ENCODE measurements around the gene KDF1. TPM values are rescaled to one million over a fixed set of nuclear protein-coding genes. Genes with fewer than 3 reads are reported as not detected.

Gene KDF1
- total and polyA plus RNA-seq, 2 experiments from 2014 or later, result 13.6 to 21.1 TPM

GRCh38 chr1:26942656-26943055, 17.6 kb downstream of the KDF1 start:
- Mint-ChIP-seq H3K4me3 (no peak overlapping the region), H3K9me3 (no peaks in the 10 kb centered on the region), H3K27me3 (ENCODE audit: insufficient read depth, low read depth, poor library complexity) (peaks cover 8% of the 10 kb centered on the region), H3K27ac (no peak overlapping the region), H3K36me3 (ENCODE audit: low read depth) (peaks cover 76% of the 10 kb centered on the region), H3K4me1 (no peaks in the 10 kb centered on the region)
- no peaks in the 10 kb centered on the region for H3K9me2 ChIP-seq (ENCODE audit: insufficient read depth)
- 0 out of 2 replicates have a peak, but pooled peaks cover 2% of the 10 kb centered on the region for H3K4me1 ChIP-seq (ENCODE audit: insufficient read depth)
- peaks cover 3% of the 10 kb centered on the region for H4K20me1 ChIP-seq (replicated peaks; ENCODE audit: insufficient read depth)
- DNase-seq (ENCODE audit: low spot score) (no peak), ATAC-seq (no peak)
- no peak overlapping the region for H3K4me3 ChIP-seq
- H3K4me2 ChIP-seq, result no peak overlapping the region
- peaks cover 18% of the 10 kb centered on the region; the same call in 1 of the 2 replicates for H3F3A ChIP-seq (replicated peaks; ENCODE audit: low read depth)
- no peak overlapping the region for H2AFZ ChIP-seq
- H3K27ac ChIP-seq (ENCODE audit: low read depth), result no peak overlapping the region
- TF ChIP-seq ZNF114 (CRISPR knock-in tag; IDR thresholded peaks at IDR 0.05), result no peak
- H3K36me3 ChIP-seq (ENCODE audit: insufficient read depth), result peaks cover 35% of the 10 kb centered on the region
- peaks cover 6% of the 10 kb centered on the region for H3K79me2 ChIP-seq (replicated peaks; ENCODE audit: insufficient read depth)
- H3K27me3 ChIP-seq (ENCODE audit: insufficient read depth), result no peaks in the 10 kb centered on the region

GRCh38 chr1:26941311-26941710, 19.0 kb downstream of the KDF1 start:
- H3K36me3 ChIP-seq (ENCODE audit: insufficient read depth), result peaks cover 32% of the 10 kb centered on the region
- peaks cover 15% of the 10 kb centered on the region; the same call in 1 of the 2 replicates for H3F3A ChIP-seq (replicated peaks; ENCODE audit: low read depth)
- H3K27ac ChIP-seq (ENCODE audit: low read depth), result no peak overlapping the region
- peaks cover 3% of the 10 kb centered on the region for H3K27me3 Mint-ChIP-seq (ENCODE audit: insufficient read depth, low read depth, poor library complexity)
- TF ChIP-seq CTCF (conservative IDR thresholded peaks at IDR 0.05; ENCODE audit: low read depth in 2 of 2) (no peak), POLR2AphosphoS5 (IDR thresholded peaks at IDR 0.05; ENCODE audit: low read depth) (no peak), ETS1 (IDR thresholded peaks at IDR 0.05) (no peak), CREB1 (CRISPR knock-in tag; IDR thresholded peaks at IDR 0.05; ENCODE audit: low read depth) (no peak)
- H3K4me2 ChIP-seq, result no peak overlapping the region
- H3K27me3 ChIP-seq (ENCODE audit: insufficient read depth), result no peaks in the 10 kb centered on the region
- no peak overlapping the region for H3K4me3 Mint-ChIP-seq
- H3K79me2 ChIP-seq (replicated peaks; ENCODE audit: insufficient read depth), result peaks cover 17% of the 10 kb centered on the region
- H3K4me1 ChIP-seq (ENCODE audit: insufficient read depth), result 0 out of 2 replicates have a peak, but pooled peaks cover 7% of the 10 kb centered on the region
- no peaks in the 10 kb centered on the region for H3K9me3 Mint-ChIP-seq
- no peak overlapping the region for H3K4me3 ChIP-seq
- no peak for DNase-seq (ENCODE audit: low spot score)
- peaks cover 3% of the 10 kb centered on the region for H4K20me1 ChIP-seq (replicated peaks; ENCODE audit: insufficient read depth)
- 0 out of 3 replicates have a peak, but pooled peaks cover 3% of the 10 kb centered on the region for H3K4me1 Mint-ChIP-seq
- H2AFZ ChIP-seq, result no peak overlapping the region
- H3K36me3 Mint-ChIP-seq (ENCODE audit: low read depth), result peaks cover 72% of the 10 kb centered on the region
- H3K27ac Mint-ChIP-seq, result no peak overlapping the region
- H3K9me2 ChIP-seq (ENCODE audit: insufficient read depth), result no peaks in the 10 kb centered on the region
- ATAC-seq, result no peak

- H3K4me1 ChIP-seq (ENCODE audit: insufficient read depth), result 0 out of 2 replicates have a peak, but pooled peaks cover 7% of the 10 kb centered on the region
- peak overlapping the region; percentile 79 for H3K27ac Mint-ChIP-seq
- no peak for TF ChIP-seq STAT1 (IDR thresholded peaks at IDR 0.05; ENCODE audit: unreplicated experiment)
- TF ChIP-seq EZH2 (IDR thresholded peaks at IDR 0.05; ENCODE audit: low read depth, unreplicated experiment), result no peak
- TF ChIP-seq POLR2AphosphoS5 (IDR thresholded peaks at IDR 0.05; ENCODE audit: low read depth), result no peak
- TF ChIP-seq JUNB (IDR thresholded peaks at IDR 0.05; ENCODE audit: unreplicated experiment), result no peak
- TF ChIP-seq ETS1 (IDR thresholded peaks at IDR 0.05), result no peak
- no peak for TF ChIP-seq CREB1 (CRISPR knock-in tag; IDR thresholded peaks at IDR 0.05; ENCODE audit: low read depth)
- TF ChIP-seq EZH2phosphoT487 (IDR thresholded peaks at IDR 0.05; ENCODE audit: unreplicated experiment), result no peak
- no peak for TF ChIP-seq ZNF331 (CRISPR knock-in tag; IDR thresholded peaks at IDR 0.05; ENCODE audit: low read depth)
- TF ChIP-seq REST (IDR thresholded peaks at IDR 0.05; ENCODE audit: unreplicated experiment), result no peak
These were observed 21.6 kb downstream of the KDF1 start for GRCh38 chr1:26938659-26939025.

More at GRCh38 chr1:26938659-26939025, 21.6 kb downstream of the KDF1 start:
- Mint-ChIP-seq H3K27me3 (ENCODE audit: insufficient read depth, low read depth, poor library complexity) (peaks cover 3% of the 10 kb centered on the region), H3K4me1 (0 out of 3 replicates have a peak, but pooled peaks cover 3% of the 10 kb centered on the region), H3K9me3 (no peaks in the 10 kb centered on the region), H3K4me3 (no peak overlapping the region), H3K36me3 (ENCODE audit: low read depth) (peaks cover 63% of the 10 kb centered on the region)
- peaks cover 29% of the 10 kb centered on the region for H3K36me3 ChIP-seq (ENCODE audit: insufficient read depth)
- peaks cover 35% of the 10 kb centered on the region for H3K79me2 ChIP-seq (replicated peaks; ENCODE audit: insufficient read depth)
- H3K9me2 ChIP-seq (ENCODE audit: insufficient read depth), result no peaks in the 10 kb centered on the region
- no peak overlapping the region for H3K4me3 ChIP-seq
- H3K27me3 ChIP-seq (ENCODE audit: insufficient read depth), result no peaks in the 10 kb centered on the region
- H2AFZ ChIP-seq, result no peak overlapping the region
- DNase-seq (ENCODE audit: low spot score) (no peak), ATAC-seq (no peak)
- H4K20me1 ChIP-seq (replicated peaks; ENCODE audit: insufficient read depth), result peaks cover 17% of the 10 kb centered on the region
- peaks cover 12% of the 10 kb centered on the region; the same call in 1 of the 2 replicates for H3F3A ChIP-seq (replicated peaks; ENCODE audit: low read depth)
- H3K4me2 ChIP-seq, result no peak overlapping the region
- H3K27ac ChIP-seq (ENCODE audit: low read depth), result no peak overlapping the region
